Activated naive CD8-positive, alpha-beta T cell (primary cell): ENCODE data around the gene AMN.

Experiments used
- H3K27ac Mint-ChIP-seq: one replicate; pipeline ENCODE4 v1.8.0; 2021; ENCODE audit warnings: mixed read lengths
- H3K27me3 Mint-ChIP-seq: one replicate; pipeline ENCODE4 v1.8.0; 2021; ENCODE audit warnings: mixed read lengths
- H3K36me3 Mint-ChIP-seq: one replicate; pipeline ENCODE4 v1.8.0; 2021; ENCODE audit warnings: mixed read lengths
- H3K4me1 Mint-ChIP-seq: one replicate; pipeline ENCODE4 v1.8.0; 2021; ENCODE audit warnings: low read depth, mixed read lengths
- H3K4me3 Mint-ChIP-seq: one replicate; pipeline ENCODE4 v1.8.0; 2021; ENCODE audit warnings: mild to moderate bottlenecking, mixed read lengths
- H3K9me3 Mint-ChIP-seq: one replicate; pipeline ENCODE4 v1.8.0; 2021; ENCODE audit warnings: low read depth, mixed read lengths

Gene AMN

GRCh38 chr14:102927346-102927877, 4.9 kb downstream of the AMN start:
- H3K4me1 Mint-ChIP-seq: peaks cover 13% of the 10 kb centered on the region
- no peaks in the 10 kb centered on the region for H3K9me3 Mint-ChIP-seq
- H3K4me3 Mint-ChIP-seq: peak overlapping the region; percentile 30
- peaks cover 6% of the 10 kb centered on the region for H3K27me3 Mint-ChIP-seq
- H3K36me3 Mint-ChIP-seq: no peaks in the 10 kb centered on the region
- H3K27ac Mint-ChIP-seq: no peak overlapping the region

GRCh38 chr14:102927878-102928411, 5.5 kb downstream of the AMN start:
- Mint-ChIP-seq H3K4me3 (peak overlapping the region; percentile 35), H3K36me3 (no peaks in the 10 kb centered on the region), H3K9me3 (no peaks in the 10 kb centered on the region), H3K4me1 (peaks cover 13% of the 10 kb centered on the region), H3K27me3 (peaks cover 6% of the 10 kb centered on the region), H3K27ac (no peak overlapping the region)

- Mint-ChIP-seq H3K9me3 (no peaks in the 10 kb centered on the region), H3K27me3 (peaks cover 6% of the 10 kb centered on the region), H3K36me3 (no peaks in the 10 kb centered on the region), H3K4me1 (peaks cover 9% of the 10 kb centered on the region), H3K4me3 (peak overlapping the region; percentile 67), H3K27ac (no peak overlapping the region)
Observed at GRCh38 chr14:102928412-102929240, 6.2 kb downstream of the AMN start.

GRCh38 chr14:102929241-102930137, 7.0 kb downstream of the AMN start:
- H3K36me3 Mint-ChIP-seq: no peaks in the 10 kb centered on the region
- H3K4me3 Mint-ChIP-seq: peak overlapping the region; percentile 27
- peaks cover 6% of the 10 kb centered on the region for H3K27me3 Mint-ChIP-seq
- H3K9me3 Mint-ChIP-seq: no peaks in the 10 kb centered on the region
- peaks cover 5% of the 10 kb centered on the region for H3K4me1 Mint-ChIP-seq
- no peak overlapping the region for H3K27ac Mint-ChIP-seq

GRCh38 chr14:102930138-102930752, 7.8 kb downstream of the AMN start:
- peaks cover 6% of the 10 kb centered on the region for H3K27me3 Mint-ChIP-seq
- no peak overlapping the region for H3K27ac Mint-ChIP-seq
- peaks cover 3% of the 10 kb centered on the region for H3K4me1 Mint-ChIP-seq
- no peak overlapping the region for H3K4me3 Mint-ChIP-seq
- no peaks in the 10 kb centered on the region for H3K9me3 Mint-ChIP-seq
- no peaks in the 10 kb centered on the region for H3K36me3 Mint-ChIP-seq

GRCh38 chr14:102930753-102931579, 8.5 kb downstream of the AMN start:
- Mint-ChIP-seq H3K36me3 (no peaks in the 10 kb centered on the region), H3K4me3 (no peak overlapping the region), H3K4me1 (peaks cover 2% of the 10 kb centered on the region), H3K27ac (no peak overlapping the region), H3K9me3 (no peaks in the 10 kb centered on the region), H3K27me3 (peaks cover 4% of the 10 kb centered on the region)

GRCh38 chr14:102931580-102932285, 9.3 kb downstream of the AMN start:
- Mint-ChIP-seq H3K4me3 (no peak overlapping the region), H3K27me3 (no peaks in the 10 kb centered on the region), H3K36me3 (no peaks in the 10 kb centered on the region), H3K4me1 (no peaks in the 10 kb centered on the region), H3K27ac (no peak overlapping the region), H3K9me3 (no peaks in the 10 kb centered on the region)

GRCh38 chr14:102932484-102933248, 10.2 kb downstream of the AMN start:
- Mint-ChIP-seq H3K36me3 (no peaks in the 10 kb centered on the region), H3K27ac (no peak overlapping the region), H3K27me3 (no peaks in the 10 kb centered on the region), H3K4me3 (no peak overlapping the region), H3K4me1 (no peaks in the 10 kb centered on the region), H3K9me3 (no peaks in the 10 kb centered on the region)

- Mint-ChIP-seq H3K4me3 (no peak overlapping the region), H3K36me3 (no peaks in the 10 kb centered on the region)
Observed at GRCh38 chr14:102933618-102934231, 11.3 kb downstream of the AMN start.

GRCh38 chr14:102935756-102936155, 13.3 kb downstream of the AMN start:
- Mint-ChIP-seq H3K4me1 (no peaks in the 10 kb centered on the region), H3K36me3 (no peaks in the 10 kb centered on the region), H3K4me3 (no peak overlapping the region), H3K9me3 (no peaks in the 10 kb centered on the region), H3K27me3 (no peaks in the 10 kb centered on the region), H3K27ac (no peak overlapping the region)

More at GRCh38 chr14:102933618-102934231, 11.3 kb downstream of the AMN start:
- Mint-ChIP-seq H3K27ac (no peak overlapping the region), H3K9me3 (no peaks in the 10 kb centered on the region), H3K27me3 (no peaks in the 10 kb centered on the region), H3K4me1 (no peaks in the 10 kb centered on the region)

- Mint-ChIP-seq H3K27ac (no peak overlapping the region), H3K27me3 (no peaks in the 10 kb centered on the region), H3K4me1 (no peaks in the 10 kb centered on the region), H3K36me3 (no peaks in the 10 kb centered on the region), H3K9me3 (no peaks in the 10 kb centered on the region), H3K4me3 (no peak overlapping the region)
Observed at GRCh38 chr14:102937331-102938175, 15.1 kb downstream of the AMN start.

GRCh38 chr14:102938191-102938590, 15.7 kb downstream of the AMN start:
- no peak overlapping the region for H3K27ac Mint-ChIP-seq
- no peak overlapping the region for H3K4me3 Mint-ChIP-seq
- peaks cover under 1% of the 10 kb centered on the region for H3K36me3 Mint-ChIP-seq
- H3K4me1 Mint-ChIP-seq: no peaks in the 10 kb centered on the region
- H3K9me3 Mint-ChIP-seq: no peaks in the 10 kb centered on the region
- H3K27me3 Mint-ChIP-seq: no peaks in the 10 kb centered on the region
